ENCODE measurements around the gene ATP2A3.

The ATP2A3 gene

GRCh38 chr17:3972931-3973330 is 8.7 kb upstream of the ATP2A3 start:
- no peak for DNase-seq (ENCODE audit: low read depth)

- DNase-seq (ENCODE audit: low read depth), result no peak
Measured at GRCh38 chr17:3972281-3972731, 8.1 kb upstream of the ATP2A3 start.

GRCh38 chr17:3970668-3971067 is 6.4 kb upstream of the ATP2A3 start:
- DNase-seq (ENCODE audit: low read depth), result no peak

GRCh38 chr17:3969963-3970362 is 5.7 kb upstream of the ATP2A3 start:
- no peak for DNase-seq (ENCODE audit: low read depth)

GRCh38 chr17:3968886-3969524 is 4.8 kb upstream of the ATP2A3 start:
- no peak for DNase-seq (ENCODE audit: low read depth)

GRCh38 chr17:3968015-3968414 is 3.8 kb upstream of the ATP2A3 start:
- DNase-seq (ENCODE audit: low read depth), result no peak

GRCh38 chr17:3966720-3967363 is 2.6 kb upstream of the ATP2A3 start:
- no peak for DNase-seq (ENCODE audit: low read depth)

- peak; percentile 26 for DNase-seq (ENCODE audit: low read depth)
Measured at GRCh38 chr17:3965118-3965800, 1.0 kb upstream of the ATP2A3 start.

GRCh38 chr17:3963237-3964201 is 718 bp downstream of the ATP2A3 start:
- peak; percentile 40 for DNase-seq (ENCODE audit: low read depth)

GRCh38 chr17:3962965-3963236 is 1.3 kb downstream of the ATP2A3 start:
- DNase-seq (ENCODE audit: low read depth), result no peak

- DNase-seq (ENCODE audit: low read depth), result no peak
Measured at GRCh38 chr17:3962217-3962964, 1.8 kb downstream of the ATP2A3 start.

GRCh38 chr17:3961564-3962047 is 2.6 kb downstream of the ATP2A3 start:
- no peak for DNase-seq (ENCODE audit: low read depth)

GRCh38 chr17:3960764-3961163 is 3.5 kb downstream of the ATP2A3 start:
- DNase-seq (ENCODE audit: low read depth), result no peak

GRCh38 chr17:3959921-3960601 is 4.2 kb downstream of the ATP2A3 start:
- DNase-seq (ENCODE audit: low read depth), result no peak

- DNase-seq (ENCODE audit: low read depth), result no peak
Measured at GRCh38 chr17:3959295-3959899, 4.8 kb downstream of the ATP2A3 start.

- DNase-seq (ENCODE audit: low read depth), result no peak
Measured at GRCh38 chr17:3957735-3958599, 6.3 kb downstream of the ATP2A3 start.

GRCh38 chr17:3956983-3957382 is 7.3 kb downstream of the ATP2A3 start:
- DNase-seq (ENCODE audit: low read depth), result no peak

GRCh38 chr17:3956327-3956957 is 7.8 kb downstream of the ATP2A3 start:
- DNase-seq (ENCODE audit: low read depth), result no peak

- DNase-seq (ENCODE audit: low read depth), result no peak
Measured at GRCh38 chr17:3955673-3955988, 8.6 kb downstream of the ATP2A3 start.

Data from stimulated activated CD4-positive, alpha-beta T cell treated with anti-CD3 and anti-CD28 coated beads, Interleukin-2, amount 100 ng/mL, for 4 hours (primary cell).